NB4 (cell line): Measurements from ENCODE around the gene GEN1.

ENCODE experiments used
- CTCF ChIP-seq: IDR thresholded peaks from one replicate; pipeline ENCODE4 v1.5.1; 2012; ENCODE audit warnings: low read depth, low read length
- MYC ChIP-seq: IDR thresholded peaks from 2 replicates; pipeline ENCODE4 v1.6.1; 2011; ENCODE audit warnings: low read depth, low read length
- POLR2A ChIP-seq: IDR thresholded peaks from 2 replicates; pipeline ENCODE4 v1.6.1; 2011; ENCODE audit warnings: mild to moderate bottlenecking; ENCODE audit not compliant: insufficient read length; ENCODE audit errors: extremely low read depth
- TF ChIP-seq, protein P1 (sequence below): IDR thresholded peaks from 2 replicates; pipeline ENCODE4 v1.6.1; 2011; ENCODE audit warnings: low read depth, low read length

- TF ChIP-seq POLR2A = no peak
- TF ChIP-seq CTCF = no peak
- TF ChIP-seq, protein P1, sequence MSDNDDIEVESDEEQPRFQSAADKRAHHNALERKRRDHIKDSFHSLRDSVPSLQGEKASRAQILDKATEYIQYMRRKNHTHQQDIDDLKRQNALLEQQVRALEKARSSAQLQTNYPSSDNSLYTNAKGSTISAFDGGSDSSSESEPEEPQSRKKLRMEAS = no peak
- TF ChIP-seq MYC = no peak
Measured at GRCh38 chr2:17749753-17750438, 4.0 kb upstream of the GEN1 start.
